GM12872 (cell line): ENCODE measurements around the gene INHBC.
A peak's percentile ranks its signal among the peaks of the same experiment; 100 is the strongest.

Experiments
- CTCF ChIP-seq: IDR thresholded peaks from 3 replicates; pipeline ENCODE4 v1.5.1; 2011; ENCODE audit warnings: low read depth, mild to moderate bottlenecking, low read length, moderate library complexity; ENCODE audit not compliant: insufficient read depth

Gene INHBC

GRCh38 chr12:57488402-57489156 lies 54.0 kb downstream of the INHBC start:
- TF ChIP-seq CTCF = no peak

GRCh38 chr12:57489157-57489641 lies 54.6 kb downstream of the INHBC start:
- TF ChIP-seq CTCF = no peak

DNA sequence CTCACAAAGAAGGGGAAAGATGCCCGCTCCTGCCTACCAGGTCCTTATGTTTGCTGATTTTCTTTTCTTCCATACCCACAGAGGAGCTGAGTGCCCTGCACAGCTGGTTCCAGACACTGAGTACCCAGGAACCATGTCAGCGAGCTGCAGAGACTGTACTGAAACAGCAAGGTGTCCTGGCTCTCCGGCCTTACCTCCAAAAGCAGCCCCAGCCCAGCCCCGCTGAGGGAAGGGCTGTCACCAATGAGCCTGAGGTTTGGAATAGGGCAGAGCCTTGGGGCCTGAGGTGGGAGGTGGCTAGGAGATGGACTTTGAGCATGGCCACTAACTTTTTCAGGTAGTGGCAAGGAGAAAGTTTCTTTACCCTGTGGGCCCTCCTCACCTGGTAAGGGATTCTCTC lies 55.5 kb downstream of the INHBC start:
- TF ChIP-seq CTCF = no peak

- TF ChIP-seq CTCF = peak; percentile 31; the same call in 1 of the 3 replicates
Observed at GRCh38 chr12:57491393-57492280, 57.1 kb downstream of the INHBC start.

DNA sequence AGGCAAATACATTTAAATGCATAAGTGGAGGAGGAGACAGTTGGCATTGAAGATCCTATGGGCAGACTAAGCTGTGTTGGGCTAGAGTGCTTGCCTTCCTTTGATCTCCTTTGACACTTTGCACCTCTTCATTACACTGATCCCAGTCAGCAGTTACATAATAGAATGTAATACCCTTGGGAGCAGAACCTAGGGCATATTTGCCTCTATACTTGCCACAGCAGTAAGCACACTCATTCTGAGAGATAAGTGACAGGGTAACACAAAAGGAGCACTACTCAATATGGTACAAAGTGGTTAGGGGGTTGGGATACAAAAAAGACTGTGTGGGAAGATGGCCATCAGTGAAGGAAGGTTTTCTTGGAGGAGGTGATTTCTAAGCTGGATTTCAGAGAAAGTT lies 62.2 kb downstream of the INHBC start:
- TF ChIP-seq CTCF = no peak

DNA sequence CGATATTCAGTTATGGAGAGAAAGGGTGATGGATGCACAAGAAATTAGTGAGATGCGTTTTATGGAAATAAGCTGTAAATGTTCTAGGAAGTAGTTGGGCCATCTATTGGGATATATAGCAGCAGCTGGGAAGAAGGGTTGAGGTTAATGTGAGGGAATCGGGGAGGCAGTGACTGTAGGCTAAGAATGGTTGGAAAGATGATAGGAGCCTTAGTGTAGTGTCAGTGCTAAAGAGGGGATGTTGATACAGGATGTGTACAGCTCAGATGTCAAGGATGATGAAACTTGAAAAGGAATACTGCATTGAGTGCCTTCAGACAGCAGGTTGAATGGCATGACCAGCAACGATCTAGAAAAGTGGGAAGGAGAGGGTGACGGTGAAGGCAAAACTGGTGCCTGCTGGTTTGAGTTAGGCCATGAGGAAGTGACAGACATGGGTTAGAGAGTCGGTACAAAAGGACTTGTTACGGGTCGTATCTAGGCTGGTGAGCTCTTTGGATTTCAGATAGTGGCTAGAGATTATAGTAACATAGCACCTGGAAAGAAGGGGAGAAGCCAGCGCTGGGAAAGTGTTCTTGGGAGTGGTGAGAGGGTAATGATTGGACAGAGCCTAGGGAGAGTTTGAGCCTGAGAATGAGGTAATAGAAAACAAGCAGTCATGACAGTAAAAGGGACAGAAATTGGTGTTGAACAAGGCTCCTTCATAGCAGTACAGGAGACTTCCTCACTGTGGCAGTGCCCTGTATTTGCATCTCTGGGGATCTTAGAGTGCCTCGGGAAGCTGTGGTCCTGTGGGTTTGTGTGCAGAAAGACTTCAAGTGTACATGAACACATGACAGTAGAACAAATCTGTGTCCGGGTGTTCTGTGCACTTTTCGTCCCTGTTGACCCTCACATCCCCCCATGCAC lies 62.9 kb downstream of the INHBC start:
- no peak for TF ChIP-seq CTCF

- TF ChIP-seq CTCF = no peak
Observed at GRCh38 chr12:57498132-57498502, 63.5 kb downstream of the INHBC start.
